H9 (cell line): Measurements from ENCODE around the gene TMEM132C. TPM values are rescaled to one million over a fixed set of nuclear protein-coding genes. Genes with fewer than 3 reads are reported as not detected.

Experiments
- DNase-seq: peaks from one replicate; pipeline ENCODE4 v3.0.0-alpha.2; 2017
- H2AFZ ChIP-seq: one replicate; pipeline ENCODE4 v1.6.1; 2013; ENCODE audit warnings: mild to moderate bottlenecking, low read length, control low read depth, moderate library complexity
- H2AK5ac ChIP-seq: 2 replicates; pipeline ENCODE4 v1.6.1; 2013; ENCODE audit warnings: low read length, control low read depth, mixed read lengths; ENCODE audit not compliant: insufficient read length
- H2BK120ac ChIP-seq: one replicate; pipeline ENCODE4 v1.6.1; 2013; ENCODE audit warnings: low read depth, mild to moderate bottlenecking, low read length, control low read depth, inconsistent platforms; ENCODE audit not compliant: poor library complexity, severe bottlenecking
- H2BK12ac ChIP-seq: 2 replicates; pipeline ENCODE4 v1.6.1; 2013; ENCODE audit warnings: low read length, control low read depth, mixed read lengths, low read depth; ENCODE audit not compliant: insufficient read length
- H2BK15ac ChIP-seq: 2 replicates; pipeline ENCODE4 v1.6.1; 2013; ENCODE audit warnings: low read depth, low read length, control low read depth
- H2BK20ac ChIP-seq: one replicate; pipeline ENCODE4 v1.6.1; 2013; ENCODE audit warnings: low read depth, mild to moderate bottlenecking, low read length, control low read depth, inconsistent platforms; ENCODE audit not compliant: poor library complexity, severe bottlenecking
- H2BK5ac ChIP-seq: 2 replicates; pipeline ENCODE4 v1.6.1; 2013; ENCODE audit warnings: low read length, control low read depth, mixed read lengths; ENCODE audit not compliant: insufficient read length
- H3K14ac ChIP-seq: 2 replicates; pipeline ENCODE4 v1.6.1; 2013; ENCODE audit warnings: low read length, control low read depth; ENCODE audit not compliant: insufficient read depth
- H3K18ac ChIP-seq: 2 replicates; pipeline ENCODE4 v1.6.1; 2013; ENCODE audit warnings: low read depth, mild to moderate bottlenecking, mixed read lengths, low read length, control low read depth; ENCODE audit not compliant: insufficient read length
- H3K23ac ChIP-seq: 2 replicates; pipeline ENCODE4 v1.6.1; 2013; ENCODE audit warnings: low read length, control low read depth, mixed read lengths, low read depth; ENCODE audit not compliant: insufficient read length
- H3K23me2 ChIP-seq: 2 replicates; pipeline ENCODE4 v1.6.1; 2013; ENCODE audit warnings: low read depth, mild to moderate bottlenecking, mixed read lengths, low read length, control low read depth; ENCODE audit not compliant: insufficient read length, poor library complexity, severe bottlenecking
- H3K27ac ChIP-seq: 2 replicates; pipeline ENCODE4 v1.5.1; 2013; ENCODE audit warnings: low read length, control low read depth, mixed read lengths, low read depth; ENCODE audit not compliant: insufficient read length
- H3K27me3 ChIP-seq: 2 replicates; pipeline ENCODE4 v1.6.1; 2013; ENCODE audit warnings: low read length, control low read depth, inconsistent platforms; ENCODE audit not compliant: insufficient read depth
- H3K4ac ChIP-seq: 2 replicates; pipeline ENCODE4 v1.6.1; 2013; ENCODE audit warnings: low read depth, mild to moderate bottlenecking, control low read depth, inconsistent platforms, low read length, moderate library complexity
- H3K4me1 ChIP-seq: 2 replicates; pipeline ENCODE4 v1.6.1; 2013; ENCODE audit warnings: low read length, control low read depth, inconsistent platforms; ENCODE audit not compliant: insufficient read depth
- H3K4me2 ChIP-seq: 2 replicates; pipeline ENCODE4 v1.6.1; 2013; ENCODE audit warnings: low read length, control low read depth, mixed read lengths; ENCODE audit not compliant: insufficient read length, insufficient read depth
- H3K56ac ChIP-seq: 2 replicates; pipeline ENCODE4 v1.6.1; 2013; ENCODE audit warnings: low read depth, mild to moderate bottlenecking, mixed read lengths, low read length, control low read depth; ENCODE audit not compliant: insufficient read length
- H3K79me1 ChIP-seq: 2 replicates; pipeline ENCODE4 v1.6.1; 2013; ENCODE audit warnings: low read depth, mild to moderate bottlenecking, moderate library complexity, low read length, control low read depth, inconsistent platforms; ENCODE audit not compliant: insufficient read depth, poor library complexity, severe bottlenecking
- H3K79me2 ChIP-seq: 2 replicates; pipeline ENCODE4 v1.6.1; 2013; ENCODE audit warnings: low read length, control low read depth, inconsistent platforms; ENCODE audit not compliant: insufficient read depth
- H3K9ac ChIP-seq: 2 replicates; pipeline ENCODE4 v1.6.1; 2013; ENCODE audit warnings: low read length, control low read depth, mixed read lengths; ENCODE audit not compliant: insufficient read length; ENCODE audit errors: extremely low read depth
- H3K9me3 ChIP-seq: one replicate; pipeline ENCODE4 v1.6.1; 2013; ENCODE audit warnings: low read depth, low read length, inconsistent platforms; ENCODE audit not compliant: control insufficient read depth
- H3T11ph ChIP-seq: one replicate; pipeline ENCODE4 v1.6.1; 2013; ENCODE audit warnings: mild to moderate bottlenecking, low read length, control low read depth, inconsistent platforms
- H4K20me1 ChIP-seq: one replicate; pipeline ENCODE4 v1.6.1; 2013; ENCODE audit not compliant: control insufficient read depth, insufficient read length, insufficient read depth
- H4K5ac ChIP-seq: 2 replicates; pipeline ENCODE4 v1.6.1; 2013; ENCODE audit warnings: low read depth, mild to moderate bottlenecking, mixed read lengths, low read length, control low read depth; ENCODE audit not compliant: insufficient read length
- H4K8ac ChIP-seq: replicated peaks from 2 replicates; pipeline ENCODE4 v1.6.1; 2013; ENCODE audit warnings: low read length, control low read depth, mixed read lengths, low read depth; ENCODE audit not compliant: insufficient read length
- H4K91ac ChIP-seq: 2 replicates; pipeline ENCODE4 v1.6.1; 2013; ENCODE audit warnings: low read depth, mild to moderate bottlenecking, moderate library complexity, mixed read lengths, low read length, control low read depth; ENCODE audit not compliant: insufficient read length
- H3K27ac Mint-ChIP-seq, 3 experiments: 2 replicates in 2 of 3; 3 replicates in 1 of 3; pipeline ENCODE4 v1.8.0; 2020 to 2021; ENCODE audit warnings: mixed read lengths in 3 of 3, mild to moderate bottlenecking in 1 of 3, moderate library complexity in 1 of 3
- H3K27me3 Mint-ChIP-seq: 2 replicates; pipeline ENCODE4 v1.8.0; 2021; ENCODE audit warnings: low read depth, mild to moderate bottlenecking, moderate library complexity, mixed read lengths
- H3K36me3 Mint-ChIP-seq, 3 experiments: 2 replicates in 2 of 3; 3 replicates in 1 of 3; pipeline ENCODE4 v1.8.0; 2020 to 2021; ENCODE audit warnings: low read depth in 3 of 3, mixed read lengths in 3 of 3; ENCODE audit not compliant: insufficient read depth in 1 of 3
- H3K4me1 Mint-ChIP-seq, 2 experiments: 2 replicates each; pipeline ENCODE4 v1.8.0; 2020; ENCODE audit warnings: mixed read lengths in 2 of 2
- H3K4me3 Mint-ChIP-seq, 2 experiments: 2 replicates in 1 of 2; 3 replicates in 1 of 2; pipeline ENCODE4 v1.8.0; 2020 to 2021; ENCODE audit warnings: mild to moderate bottlenecking in 2 of 2, mixed read lengths in 2 of 2, moderate library complexity in 1 of 2
- H3K9me3 Mint-ChIP-seq, 2 experiments: 2 replicates in 1 of 2; 3 replicates in 1 of 2; pipeline ENCODE4 v1.8.0; 2020; ENCODE audit warnings: mild to moderate bottlenecking in 2 of 2, mixed read lengths in 2 of 2, moderate library complexity in 1 of 2
- WGBS: extraction: QIAGEN DNeasy Blood & Tissue Kit; methylation state at CpG from one replicate; pipeline ENCODE4 v1.1.7; 2013; ENCODE audit warnings: missing lambda C conversion rate, low lambda C conversion rate, mixed read lengths; ENCODE audit not compliant: insufficient read length; ENCODE audit errors: extremely low coverage; 5-methylcytosine and 5-hydroxymethylcytosine counted together
- total RNA-seq: library from RNA; stranded (reverse); gene quantifications from 2 replicates; pipeline ENCODE4 v1.2.1, GENCODE V29; 2021
- TF ChIP-seq, protein P1 (sequence below): fragments of 200-600 bp; sonication (generic); conservative IDR thresholded peaks from 3 replicates; pipeline ENCODE4 v1.8.0; 2021; ENCODE audit warnings: antibody characterized with exemption, mild to moderate bottlenecking

The TMEM132C gene
- total RNA-seq, 1 experiment from 2014 or later = 0.22 TPM

DNA sequence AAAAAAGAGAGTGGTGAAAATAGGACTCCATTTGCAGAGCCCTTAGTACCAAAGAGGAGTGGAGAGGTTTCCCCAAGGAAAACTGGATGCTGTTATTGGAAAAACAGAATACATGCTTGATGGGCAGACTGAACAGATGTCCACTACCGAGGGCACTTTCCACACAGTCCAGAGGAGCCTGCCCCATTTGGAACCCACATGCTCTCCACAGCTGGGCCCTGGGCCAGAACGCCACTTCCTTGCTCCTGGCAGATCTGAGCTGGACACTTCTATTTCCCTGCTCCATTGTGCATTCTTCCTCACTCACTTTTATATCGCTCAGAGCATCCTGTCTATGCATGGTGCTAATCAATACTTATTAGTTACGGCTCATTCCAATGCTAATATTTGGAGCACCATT, 306.9 kb downstream of the TMEM132C start:
- Histone ChIP-seq H2AK5ac (no peak overlapping the region), H4K20me1 (no peaks in the 10 kb centered on the region), H4K91ac (no peak overlapping the region), H3K27me3 (no peaks in the 10 kb centered on the region), H2AFZ (no peak overlapping the region), H3K4me2 (no peak overlapping the region), H3K9ac (no peak overlapping the region), H2BK120ac (no peak overlapping the region), H2BK5ac (no peak overlapping the region), H3T11ph (no peak overlapping the region), H3K23me2 (no peaks in the 10 kb centered on the region), H3K9me3 (no peaks in the 10 kb centered on the region), H3K4ac (no peak overlapping the region), H2BK20ac (no peak overlapping the region), H3K56ac (no peak overlapping the region), H3K18ac (no peak overlapping the region), H3K14ac (no peak overlapping the region), H3K79me2 (no peaks in the 10 kb centered on the region), H4K5ac (no peak overlapping the region), H3K27ac (no peak overlapping the region), H3K23ac (no peak overlapping the region), H4K8ac (no peak overlapping the region), H2BK15ac (no peak overlapping the region), H2BK12ac (no peak overlapping the region), H3K79me1 (no peaks in the 10 kb centered on the region), H3K4me1 (no peaks in the 10 kb centered on the region)
- no peak for DNase-seq
- peaks cover 22% of the 10 kb centered on the region for H3K27me3 Mint-ChIP-seq
- WGBS = no CpG with 5 or more reads among the region's 4 CpGs
- peaks cover 0 to 5% of the 10 kb centered on the region in 2 experiments; a peak in 1 of 5 replicates for H3K9me3 Mint-ChIP-seq
- 0 out of 4 replicates have a peak, but pooled peaks cover 0 to 2% of the 10 kb centered on the region in 2 experiments for H3K4me1 Mint-ChIP-seq
- H3K4me3 Mint-ChIP-seq = no peak overlapping the region; a peak in 1 of 5 replicates
- H3K36me3 Mint-ChIP-seq = peaks cover 0 to 10% (median 2%) of the 10 kb centered on the region in 3 experiments; a peak in 2 of 7 replicates
- TF ChIP-seq, protein P1, sequence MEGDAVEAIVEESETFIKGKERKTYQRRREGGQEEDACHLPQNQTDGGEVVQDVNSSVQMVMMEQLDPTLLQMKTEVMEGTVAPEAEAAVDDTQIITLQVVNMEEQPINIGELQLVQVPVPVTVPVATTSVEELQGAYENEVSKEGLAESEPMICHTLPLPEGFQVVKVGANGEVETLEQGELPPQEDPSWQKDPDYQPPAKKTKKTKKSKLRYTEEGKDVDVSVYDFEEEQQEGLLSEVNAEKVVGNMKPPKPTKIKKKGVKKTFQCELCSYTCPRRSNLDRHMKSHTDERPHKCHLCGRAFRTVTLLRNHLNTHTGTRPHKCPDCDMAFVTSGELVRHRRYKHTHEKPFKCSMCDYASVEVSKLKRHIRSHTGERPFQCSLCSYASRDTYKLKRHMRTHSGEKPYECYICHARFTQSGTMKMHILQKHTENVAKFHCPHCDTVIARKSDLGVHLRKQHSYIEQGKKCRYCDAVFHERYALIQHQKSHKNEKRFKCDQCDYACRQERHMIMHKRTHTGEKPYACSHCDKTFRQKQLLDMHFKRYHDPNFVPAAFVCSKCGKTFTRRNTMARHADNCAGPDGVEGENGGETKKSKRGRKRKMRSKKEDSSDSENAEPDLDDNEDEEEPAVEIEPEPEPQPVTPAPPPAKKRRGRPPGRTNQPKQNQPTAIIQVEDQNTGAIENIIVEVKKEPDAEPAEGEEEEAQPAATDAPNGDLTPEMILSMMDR = no peak
- H3K27ac Mint-ChIP-seq = peak overlapping the region in 1 of 3 experiments; percentile 12; a peak in 2 of 7 replicates
